ENCODE measurements around the gene CEMIP2.

Gene CEMIP2

GRCh38 chr9:71772726-71773125 is 4.4 kb upstream of the CEMIP2 start:
- no peak for DNase-seq

- DNase-seq: no peak
Measured at GRCh38 chr9:71770170-71770569, 1.9 kb upstream of the CEMIP2 start.

DNA sequence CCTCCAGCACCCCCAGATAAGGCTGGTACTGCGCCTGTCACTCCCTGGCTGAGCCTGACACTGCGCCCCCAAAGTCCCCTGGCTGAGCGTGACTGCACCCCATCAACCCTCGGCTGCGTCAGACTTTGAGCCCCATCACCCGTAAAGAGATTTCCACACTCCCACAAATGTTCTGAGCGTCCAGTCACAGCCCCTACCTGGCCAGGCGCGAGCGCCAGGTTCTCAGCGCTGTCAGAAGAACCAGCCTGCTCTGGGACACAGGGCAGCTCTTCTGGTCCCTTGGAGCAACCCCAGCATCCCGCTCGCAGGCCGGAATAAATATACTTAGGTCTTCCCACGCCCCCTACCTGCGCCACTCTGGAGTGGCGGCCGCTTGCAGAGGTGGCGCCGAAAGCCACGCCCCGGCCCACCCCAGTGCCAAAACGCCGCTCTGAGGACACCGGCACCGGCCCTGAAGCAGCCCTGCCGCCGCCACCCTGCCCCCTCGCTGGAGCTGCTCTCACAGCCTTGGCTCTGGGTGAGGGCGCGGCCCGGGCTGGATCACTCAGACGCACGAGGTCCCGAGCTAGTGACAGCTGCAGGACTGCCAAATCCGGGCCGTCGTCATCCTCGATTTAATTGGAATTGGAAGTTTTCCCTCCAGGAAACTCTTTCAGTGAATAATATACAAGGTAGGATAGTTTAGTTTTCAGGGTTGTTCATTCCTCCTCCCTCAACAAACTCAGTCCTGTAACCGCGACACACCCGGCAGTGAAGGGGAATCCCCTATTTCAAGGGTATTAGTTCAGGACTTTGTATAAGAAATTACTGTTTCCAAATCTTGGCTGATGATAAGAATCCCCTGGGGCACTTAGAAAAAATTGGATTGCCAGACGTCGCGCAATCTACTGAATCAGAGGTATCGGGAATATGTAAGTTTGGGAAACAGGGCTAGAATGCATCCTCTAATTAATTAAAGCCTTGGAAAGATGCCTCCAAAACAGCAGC is 1.2 kb upstream of the CEMIP2 start:
- peak; percentile 59 for DNase-seq

GRCh38 chr9:71767776-71768321 is 464 bp downstream of the CEMIP2 start:
- DNase-seq: no peak

- DNase-seq: no peak
Measured at GRCh38 chr9:71767163-71767775, 1.0 kb downstream of the CEMIP2 start.

GRCh38 chr9:71766663-71767062 is 1.6 kb downstream of the CEMIP2 start:
- no peak for DNase-seq

GRCh38 chr9:71765693-71766092 is 2.6 kb downstream of the CEMIP2 start:
- DNase-seq: no peak

DNA sequence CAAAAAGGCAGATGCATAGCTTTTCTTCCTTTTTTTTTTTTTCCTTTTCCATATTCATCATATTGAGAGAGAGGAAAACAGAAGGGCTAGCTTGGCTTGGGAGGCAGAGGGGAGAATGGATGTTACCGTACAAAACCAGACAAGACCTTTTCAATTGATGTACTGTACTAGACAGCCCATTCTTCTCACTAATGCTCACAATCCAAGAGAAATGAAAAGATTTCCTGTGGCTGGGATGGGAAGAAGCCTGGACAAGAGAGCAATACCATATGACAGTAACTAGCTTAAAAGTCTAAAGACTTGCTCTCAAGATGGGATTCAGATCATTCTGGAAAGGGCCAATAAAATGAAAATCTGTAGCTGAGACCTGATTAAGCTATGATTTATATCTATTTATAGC is 3.4 kb downstream of the CEMIP2 start:
- DNase-seq: no peak

DNA sequence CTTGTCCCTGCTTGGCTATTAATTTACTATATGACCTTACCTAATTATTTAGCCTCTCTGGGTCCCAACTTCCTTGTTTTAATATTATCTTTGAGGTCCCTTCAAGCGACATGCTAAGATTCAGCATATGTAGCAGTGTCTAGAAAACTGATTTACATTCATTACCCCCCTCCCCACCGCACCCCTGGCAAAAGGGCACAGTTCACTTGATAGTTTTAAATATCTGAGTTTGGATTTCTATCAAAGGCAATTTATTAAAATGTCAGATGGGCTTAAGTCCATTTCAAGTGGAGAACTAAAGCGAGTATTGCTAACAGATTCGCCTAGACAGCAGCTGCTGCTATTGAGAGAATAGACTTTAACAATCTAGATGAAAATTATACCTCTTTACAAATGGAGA is 3.9 kb downstream of the CEMIP2 start:
- no peak for DNase-seq

DNA sequence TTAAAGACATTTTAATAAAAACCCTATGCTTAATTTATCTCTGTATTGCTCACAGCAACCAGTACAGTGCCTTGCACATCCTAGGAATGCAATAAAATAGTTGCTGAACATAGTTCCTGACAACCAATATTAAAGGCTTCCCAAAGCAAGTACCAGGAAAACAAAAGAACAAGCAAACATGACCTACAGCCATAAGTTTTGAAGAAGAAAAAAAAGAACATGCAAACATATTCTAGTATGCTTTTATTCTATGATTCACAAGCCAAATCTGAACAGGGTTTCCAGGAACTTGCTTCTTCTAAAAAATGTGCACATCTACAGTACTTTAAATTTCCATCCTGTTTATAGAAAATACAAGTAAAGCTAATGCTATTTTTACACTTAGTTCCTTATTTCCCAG is 4.5 kb downstream of the CEMIP2 start:
- DNase-seq: no peak

DNA sequence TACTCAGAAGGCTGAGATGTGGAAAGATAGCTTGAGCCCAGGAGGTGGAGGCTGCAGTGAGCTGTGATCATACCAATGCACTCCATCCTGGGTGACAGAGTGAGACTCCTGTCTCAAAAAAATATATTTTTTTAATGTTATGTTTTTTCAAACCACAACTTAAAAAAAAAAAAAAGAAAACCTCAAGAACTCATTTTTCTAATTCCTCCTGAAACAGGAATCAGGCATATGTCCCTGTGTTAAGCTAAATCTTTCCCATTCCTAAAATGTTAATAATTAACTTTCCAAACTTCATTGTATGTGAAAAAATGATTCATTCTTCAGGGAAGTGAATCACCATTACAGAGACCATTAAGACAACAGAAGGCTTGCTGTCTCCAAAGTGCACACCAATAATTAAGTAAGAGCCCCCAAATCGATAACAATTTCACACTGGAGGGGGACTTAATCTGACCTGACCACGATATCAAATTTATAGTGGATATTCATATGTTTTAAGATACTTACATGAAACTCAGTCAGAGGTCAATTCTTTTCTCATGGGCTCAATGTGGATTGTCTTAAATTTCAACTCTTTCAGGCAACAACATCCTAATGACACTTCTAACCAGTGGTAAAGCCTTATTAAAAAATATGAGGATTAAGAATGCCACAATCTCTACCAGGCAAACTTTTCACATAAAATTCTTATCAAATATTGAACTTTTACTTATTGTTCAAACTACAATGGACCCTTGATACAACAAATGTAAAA is 5.2 kb downstream of the CEMIP2 start:
- DNase-seq: no peak

DNA sequence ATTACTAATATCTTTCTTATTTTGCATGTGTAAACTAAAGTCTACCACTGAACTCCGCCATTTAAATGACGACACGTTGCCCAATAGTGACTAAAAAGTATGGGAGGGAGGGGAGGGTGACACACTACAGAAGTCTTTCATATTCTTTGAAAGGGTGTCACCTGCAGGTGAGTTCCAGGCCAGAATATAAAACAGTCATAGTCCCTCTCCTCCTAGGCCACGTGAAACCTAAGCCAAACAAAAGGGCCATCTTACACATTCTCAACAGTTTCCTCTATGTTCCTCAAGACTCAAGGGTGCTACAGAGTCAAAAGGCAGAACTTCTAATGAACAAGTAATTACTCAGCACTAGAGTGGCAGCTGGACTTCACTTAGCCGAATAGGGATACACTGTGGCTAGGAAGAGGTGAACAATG is 6.4 kb downstream of the CEMIP2 start:
- no peak for DNase-seq

DNA sequence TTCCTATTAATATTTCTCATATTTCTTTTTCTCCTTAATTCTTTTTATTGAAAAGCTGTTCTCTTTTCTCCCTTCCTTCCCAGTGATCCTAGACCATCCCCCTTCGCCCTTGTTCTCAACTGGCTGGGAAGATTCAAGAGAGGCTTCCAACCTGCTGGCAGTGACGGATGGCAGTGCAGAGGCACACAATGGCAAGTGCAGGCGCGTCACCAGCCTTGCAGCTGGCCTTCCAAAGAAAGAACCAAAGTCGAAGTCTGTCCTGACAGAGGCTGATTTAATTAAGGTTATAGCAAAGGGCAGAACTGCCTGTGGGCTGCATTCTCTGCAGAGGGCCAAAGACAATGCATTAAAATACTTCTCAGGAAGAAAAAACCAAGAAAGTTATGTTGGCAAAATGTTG is 7.4 kb downstream of the CEMIP2 start:
- DNase-seq: no peak

- peak; percentile 72 for DNase-seq
Measured at GRCh38 chr9:71758785-71759184, 9.5 kb downstream of the CEMIP2 start.

DNA sequence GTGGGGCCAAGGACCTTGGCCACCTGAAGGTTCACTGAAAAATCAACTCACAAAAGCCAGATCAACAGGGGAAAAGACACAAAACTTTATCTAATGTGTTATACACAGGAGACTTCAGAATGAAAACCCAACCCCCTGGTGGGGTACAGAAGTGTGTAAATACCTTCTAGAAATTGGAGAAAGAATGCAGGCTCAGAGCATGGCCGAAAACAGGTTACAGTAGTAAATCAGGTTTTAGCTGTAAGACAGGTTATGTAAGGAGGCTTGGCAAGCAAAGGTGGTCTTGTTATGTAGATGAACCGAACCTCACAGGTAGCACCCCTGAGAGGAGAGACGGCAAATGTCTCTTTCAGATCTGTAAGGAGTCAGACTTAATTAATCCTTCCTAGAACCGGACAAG is 10.0 kb downstream of the CEMIP2 start:
- peak; percentile 24 for DNase-seq

- no peak for DNase-seq
Measured at GRCh38 chr9:71756753-71757152, 11.6 kb downstream of the CEMIP2 start.

DNA sequence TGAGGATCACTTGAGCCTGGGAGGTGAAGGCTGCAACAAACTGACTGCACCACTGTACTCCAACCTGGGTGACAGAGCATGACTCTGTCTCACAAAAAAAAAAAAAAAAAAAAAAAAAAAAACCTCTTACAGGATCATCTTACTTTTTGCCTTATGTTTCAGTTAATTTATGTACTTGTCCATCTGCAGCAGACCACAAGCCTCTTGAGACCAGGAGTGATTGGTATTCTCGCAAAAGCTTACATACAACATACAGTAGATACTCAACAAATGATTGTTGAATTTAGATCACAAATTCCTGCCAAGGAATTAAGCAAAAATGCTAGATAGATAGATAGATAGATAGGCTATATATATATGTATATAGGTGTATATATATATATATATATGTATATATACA is 12.4 kb downstream of the CEMIP2 start:
- DNase-seq: peak; percentile 34

- DNase-seq: no peak
Measured at GRCh38 chr9:71755230-71755629, 13.1 kb downstream of the CEMIP2 start.

DNA sequence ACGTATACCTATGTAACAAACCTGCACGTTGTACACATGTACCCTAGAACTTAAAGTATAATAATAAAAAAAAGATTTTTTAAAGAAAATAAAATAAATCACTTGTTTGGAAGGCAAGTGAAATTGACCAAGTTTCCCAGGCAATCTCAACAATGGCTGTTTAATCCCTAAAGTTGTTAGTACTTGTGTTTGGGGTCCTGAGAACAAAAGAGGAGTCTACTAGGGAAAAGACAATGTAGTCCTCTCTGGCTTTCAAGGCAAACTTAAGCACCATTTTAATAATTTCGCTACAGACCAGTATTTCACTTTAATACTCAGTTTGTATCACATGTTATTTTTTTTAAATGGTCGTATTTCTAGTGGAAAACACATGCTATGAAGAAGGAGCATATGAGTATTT is 14.2 kb downstream of the CEMIP2 start:
- no peak for DNase-seq

GRCh38 chr9:71752928-71753327 is 15.4 kb downstream of the CEMIP2 start:
- no peak for DNase-seq

GRCh38 chr9:71752352-71752751 is 16.0 kb downstream of the CEMIP2 start:
- DNase-seq: no peak

DNA sequence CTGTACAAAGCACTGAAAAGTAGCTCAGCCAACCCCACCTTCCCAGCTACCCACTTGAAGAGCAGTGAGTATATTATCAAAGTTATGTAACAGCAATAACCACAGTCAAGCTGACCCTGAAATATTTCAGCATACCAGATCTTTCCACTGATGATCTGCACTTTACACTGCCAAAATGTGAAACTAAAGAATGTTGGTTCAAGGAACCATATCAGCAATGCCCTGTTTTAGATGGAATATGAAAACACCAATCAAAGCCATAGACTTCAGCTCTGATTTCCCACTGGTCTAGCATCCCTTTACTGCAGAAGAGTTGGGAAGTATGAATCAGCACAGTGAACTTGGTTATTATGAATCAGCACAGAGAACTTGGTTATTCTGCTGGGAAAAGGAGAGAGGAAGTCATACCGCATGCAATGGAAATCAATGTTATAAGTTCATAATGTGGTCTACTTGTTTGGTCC is 20.0 kb downstream of the CEMIP2 start:
- DNase-seq: no peak

GRCh38 chr9:71747576-71747975 is 20.7 kb downstream of the CEMIP2 start:
- no peak for DNase-seq
